Measurements from ENCODE around the gene NOS3. TPM values are rescaled to one million over a fixed set of nuclear protein-coding genes. Genes with fewer than 3 reads are reported as not detected.
A peak's percentile ranks its signal among the peaks of the same experiment; 100 is the strongest.

Gene NOS3
- total RNA-seq, 1 donor from 2014 or later, result 0.22 TPM

DNA sequence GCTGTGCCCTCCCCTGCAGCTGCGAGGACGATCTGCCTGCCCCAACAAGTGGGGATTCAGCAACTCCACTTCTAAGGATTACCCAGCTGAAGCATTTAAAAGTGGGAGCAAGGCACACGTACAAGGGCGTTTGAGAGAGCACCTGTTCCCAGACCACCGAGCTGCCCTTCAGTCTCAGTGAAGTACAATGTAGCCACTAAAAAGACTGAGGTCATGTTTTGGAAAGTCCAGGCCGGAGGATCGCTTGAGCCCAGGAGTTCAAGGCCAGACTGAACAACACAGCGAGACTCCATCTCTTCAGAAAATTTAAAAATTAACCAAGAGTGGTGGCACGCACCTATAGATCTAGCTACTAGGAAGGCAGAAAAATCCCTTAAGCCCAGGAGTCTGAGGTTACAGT, 14.7 kb downstream of the NOS3 start:
- CTCF ChIA-PET, result no interaction called here
- no peak for ATAC-seq (ENCODE audit: low read depth)
- DNase-seq, result no peak
- intact Hi-C loops (cut with micrococcal nuclease), result no loop called here
- Mint-ChIP-seq H3K9me3 (no peaks in the 10 kb centered on the region), H3K4me3 (no peak overlapping the region), H3K4me1 (peaks cover 8% of the 10 kb centered on the region), H3K27me3 (peaks cover 6% of the 10 kb centered on the region), H3K27ac (no peak overlapping the region), H3K36me3 (ENCODE audit: low read depth) (no peaks in the 10 kb centered on the region)
- POLR2A ChIA-PET, result no interaction called here
- TF ChIP-seq, protein P1, sequence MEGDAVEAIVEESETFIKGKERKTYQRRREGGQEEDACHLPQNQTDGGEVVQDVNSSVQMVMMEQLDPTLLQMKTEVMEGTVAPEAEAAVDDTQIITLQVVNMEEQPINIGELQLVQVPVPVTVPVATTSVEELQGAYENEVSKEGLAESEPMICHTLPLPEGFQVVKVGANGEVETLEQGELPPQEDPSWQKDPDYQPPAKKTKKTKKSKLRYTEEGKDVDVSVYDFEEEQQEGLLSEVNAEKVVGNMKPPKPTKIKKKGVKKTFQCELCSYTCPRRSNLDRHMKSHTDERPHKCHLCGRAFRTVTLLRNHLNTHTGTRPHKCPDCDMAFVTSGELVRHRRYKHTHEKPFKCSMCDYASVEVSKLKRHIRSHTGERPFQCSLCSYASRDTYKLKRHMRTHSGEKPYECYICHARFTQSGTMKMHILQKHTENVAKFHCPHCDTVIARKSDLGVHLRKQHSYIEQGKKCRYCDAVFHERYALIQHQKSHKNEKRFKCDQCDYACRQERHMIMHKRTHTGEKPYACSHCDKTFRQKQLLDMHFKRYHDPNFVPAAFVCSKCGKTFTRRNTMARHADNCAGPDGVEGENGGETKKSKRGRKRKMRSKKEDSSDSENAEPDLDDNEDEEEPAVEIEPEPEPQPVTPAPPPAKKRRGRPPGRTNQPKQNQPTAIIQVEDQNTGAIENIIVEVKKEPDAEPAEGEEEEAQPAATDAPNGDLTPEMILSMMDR (IDR thresholded peaks at IDR 0.05), result no peak

DNA sequence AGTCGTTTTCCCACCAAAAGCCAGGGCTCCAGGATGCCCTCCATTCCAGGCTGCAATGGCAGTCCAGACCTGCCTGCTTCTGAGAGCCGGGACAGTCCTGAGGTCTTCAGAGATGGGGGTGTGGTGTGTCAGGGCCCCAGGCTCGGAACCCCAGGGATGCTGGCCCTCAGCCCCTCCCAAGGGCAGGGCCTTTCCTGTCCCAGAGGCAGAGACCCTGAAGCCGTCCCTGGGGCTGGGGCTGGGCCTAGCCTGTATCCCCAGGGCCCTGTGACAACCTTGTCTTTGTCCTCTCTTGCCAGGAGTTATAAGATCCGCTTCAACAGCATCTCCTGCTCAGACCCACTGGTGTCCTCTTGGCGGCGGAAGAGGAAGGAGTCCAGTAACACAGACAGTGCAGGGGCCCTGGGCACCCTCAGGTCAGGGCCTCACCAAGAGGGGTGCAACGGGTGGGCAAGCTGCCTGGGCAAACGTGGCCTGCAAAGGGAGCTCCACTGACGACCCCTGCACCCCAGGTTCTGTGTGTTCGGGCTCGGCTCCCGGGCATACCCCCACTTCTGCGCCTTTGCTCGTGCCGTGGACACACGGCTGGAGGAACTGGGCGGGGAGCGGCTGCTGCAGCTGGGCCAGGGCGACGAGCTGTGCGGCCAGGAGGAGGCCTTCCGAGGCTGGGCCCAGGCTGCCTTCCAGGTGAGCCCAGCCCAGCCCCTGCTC, 15.9 kb downstream of the NOS3 start:
- Mint-ChIP-seq H3K27me3 (peaks cover 6% of the 10 kb centered on the region), H3K27ac (no peak overlapping the region), H3K36me3 (ENCODE audit: low read depth) (no peaks in the 10 kb centered on the region), H3K4me3 (no peak overlapping the region), H3K9me3 (no peaks in the 10 kb centered on the region), H3K4me1 (peaks cover 9% of the 10 kb centered on the region)
- CTCF ChIA-PET, result interaction anchor here (2.3 kb wide), 1 partner anchor 11 kb away, joined by 7 read pairs; no protein-coding TSS in a partner anchor
- intact Hi-C loops (cut with micrococcal nuclease), result no loop called here
- TF ChIP-seq, protein P1 (IDR thresholded peaks at IDR 0.05), result no peak
- DNase-seq (no peak), ATAC-seq (ENCODE audit: low read depth) (no peak)
- POLR2A ChIA-PET, result no interaction called here

DNA sequence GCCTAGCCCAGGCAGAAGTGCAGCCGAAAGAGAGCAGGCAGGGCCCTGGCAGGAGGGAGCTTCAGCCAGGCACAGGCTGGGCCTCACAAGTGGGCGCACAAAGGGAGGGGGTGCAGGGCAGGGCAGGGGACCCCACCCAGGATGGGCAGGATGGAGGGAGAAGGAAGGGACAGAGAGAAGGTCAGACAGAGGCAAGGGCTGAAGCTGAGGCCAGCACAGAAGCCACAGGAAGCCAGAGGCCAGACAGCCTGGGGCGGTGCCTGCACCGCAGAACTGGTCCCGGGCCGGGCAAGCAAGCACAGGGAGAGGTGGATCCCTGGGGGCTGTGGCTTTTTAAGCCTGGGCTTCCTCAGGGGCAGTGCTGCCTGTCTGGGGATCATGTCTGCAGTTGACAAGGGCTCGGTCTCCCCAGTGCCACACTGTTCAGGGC, 16.7 kb downstream of the NOS3 start:
- ATAC-seq (ENCODE audit: low read depth) (no peak), DNase-seq (no peak)
- ChIA-PET POLR2A (no interaction called here), CTCF (interaction anchor here (1.5 to 3.2 kb wide), 3 partner anchors 11 to 45 kb away, joined by 5 to 12 read pairs (median 7); no protein-coding TSS in a partner anchor)
- H3K27ac Mint-ChIP-seq, result no peak overlapping the region
- intact Hi-C loops (cut with micrococcal nuclease), result no loop called here
- H3K36me3 Mint-ChIP-seq (ENCODE audit: low read depth), result no peaks in the 10 kb centered on the region
- TF ChIP-seq, protein P1 (IDR thresholded peaks at IDR 0.05), result no peak
- no peaks in the 10 kb centered on the region for H3K9me3 Mint-ChIP-seq
- H3K4me3 Mint-ChIP-seq, result no peak overlapping the region
- peaks cover 13% of the 10 kb centered on the region for H3K4me1 Mint-ChIP-seq
- H3K27me3 Mint-ChIP-seq, result peaks cover 6% of the 10 kb centered on the region

DNA sequence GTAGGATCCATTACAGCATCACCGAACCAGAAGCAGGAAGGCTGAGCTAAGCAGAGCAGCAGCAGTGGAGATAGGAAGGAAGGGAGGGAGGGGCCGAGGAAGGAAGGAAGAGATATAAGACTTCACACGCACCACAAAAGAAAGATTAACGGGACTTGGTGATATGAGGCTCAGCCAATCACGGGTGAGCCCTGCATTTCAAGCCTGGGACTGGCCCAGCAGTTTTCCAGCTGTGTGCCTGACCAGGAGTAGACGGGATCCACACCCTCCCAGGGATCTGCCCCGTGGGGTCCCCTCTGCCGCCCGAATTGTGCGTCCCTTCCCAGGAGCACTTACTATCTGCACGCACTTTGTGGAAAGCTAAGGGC, 17.3 kb downstream of the NOS3 start:
- Mint-ChIP-seq H3K9me3 (no peaks in the 10 kb centered on the region), H3K27me3 (peaks cover 6% of the 10 kb centered on the region), H3K4me3 (peak overlapping the region; percentile 52), H3K36me3 (ENCODE audit: low read depth) (no peaks in the 10 kb centered on the region), H3K27ac (no peak overlapping the region), H3K4me1 (peaks cover 18% of the 10 kb centered on the region)
- DNase-seq, result no peak
- POLR2A ChIA-PET, result no interaction called here
- TF ChIP-seq, protein P1 (IDR thresholded peaks at IDR 0.05), result no peak
- no peak for ATAC-seq (ENCODE audit: low read depth)
- intact Hi-C loops (cut with micrococcal nuclease), result loop anchor here (2.0 kb wide), 1 partner anchor 45 kb away; no protein-coding TSS in a partner anchor
- CTCF ChIA-PET, result interaction anchor here (1.5 to 3.2 kb wide), 3 partner anchors 10 to 46 kb away, joined by 5 to 12 read pairs (median 7); no protein-coding TSS in a partner anchor

DNA sequence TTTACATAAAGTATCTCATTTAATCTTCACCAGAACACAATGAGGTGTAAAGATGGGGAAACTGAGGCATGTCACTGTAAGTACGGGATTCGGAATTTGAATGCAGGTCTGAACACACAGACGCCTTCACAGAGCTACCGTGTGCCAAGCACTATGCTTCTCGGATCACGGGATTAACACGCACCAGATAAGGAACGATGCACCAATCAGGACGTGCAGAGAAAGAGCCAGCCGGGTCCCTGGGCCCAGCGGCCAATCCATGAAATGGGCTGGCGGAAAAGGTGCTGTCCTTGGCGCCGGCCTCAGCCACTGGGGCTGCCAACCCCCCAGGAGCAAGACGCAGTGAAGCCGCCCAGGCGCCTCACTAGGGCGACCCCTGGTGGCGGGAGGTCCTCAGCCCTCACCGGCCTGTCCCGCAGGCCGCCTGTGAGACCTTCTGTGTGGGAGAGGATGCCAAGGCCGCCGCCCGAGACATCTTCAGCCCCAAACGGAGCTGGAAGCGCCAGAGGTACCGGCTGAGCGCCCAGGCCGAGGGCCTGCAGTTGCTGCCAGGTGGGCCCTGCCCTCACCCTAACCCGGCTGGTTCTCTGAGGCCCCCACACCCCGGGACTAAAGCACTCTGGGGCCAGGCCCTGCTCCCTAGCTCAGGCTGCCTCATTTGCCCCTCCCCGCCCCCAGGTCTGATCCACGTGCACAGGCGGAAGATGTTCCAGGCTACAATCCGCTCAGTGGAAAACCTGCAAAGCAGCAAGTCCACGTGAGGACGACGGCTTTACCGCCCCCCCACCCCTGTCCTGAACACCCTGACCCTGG, 17.9 kb downstream of the NOS3 start:
- H3K4me1 Mint-ChIP-seq, result peaks cover 20% of the 10 kb centered on the region

More for the DNA sequence above, 17.9 kb downstream of the NOS3 start:
- POLR2A ChIA-PET, result no interaction called here
- TF ChIP-seq, protein P1 (IDR thresholded peaks at IDR 0.05), result no peak
- Mint-ChIP-seq H3K36me3 (ENCODE audit: low read depth) (no peaks in the 10 kb centered on the region), H3K9me3 (no peaks in the 10 kb centered on the region), H3K27ac (no peak overlapping the region), H3K27me3 (peaks cover 2% of the 10 kb centered on the region), H3K4me3 (peak overlapping the region; percentile 52)
- ATAC-seq (ENCODE audit: low read depth) (peak; percentile 61), DNase-seq (peak; percentile 67)
- CTCF ChIA-PET, result interaction anchor here (1.2 to 3.2 kb wide), 4 partner anchors 9 to 101 kb away, joined by 4 to 12 read pairs (median 6); no protein-coding TSS in a partner anchor
- intact Hi-C loops (cut with micrococcal nuclease), result loop anchor here (2.0 kb wide), 1 partner anchor 46 kb away; no protein-coding TSS in a partner anchor
